GM23338 (cell line): ENCODE measurements around the gene STAM2. TPM values are rescaled to one million over a fixed set of nuclear protein-coding genes. Genes with fewer than 3 reads are reported as not detected.

Experiments used
- ATAC-seq: fragments of 200-7000 bp; cut with Tn5 transposase; 3 replicates; pipeline ENCODE4 v1.9.1; 2020
- DNase-seq: peaks from one replicate; pipeline ENCODE4 v3.0.0-alpha.2; 2015; ENCODE audit warnings: low spot score
- H2AFZ ChIP-seq: fragments of 200-600 bp; sonication (generic); 2 replicates; pipeline ENCODE4 v1.8.0; 2016; ENCODE audit warnings: antibody characterized with exemption, mild to moderate bottlenecking, moderate library complexity
- H3F3A ChIP-seq: fragments of 200-600 bp; sonication (generic); replicated peaks from 2 replicates; pipeline ENCODE4 v1.8.0; 2017; ENCODE audit warnings: antibody characterized with exemption, mixed run types, low read depth
- H3K27ac ChIP-seq: fragments of 200-600 bp; sonication (generic); 2 replicates; pipeline ENCODE4 v1.6.1; 2016; ENCODE audit warnings: low read depth
- H3K27me3 ChIP-seq: fragments of 200-600 bp; sonication (generic); 2 replicates; pipeline ENCODE4 v1.8.0; 2016; ENCODE audit warnings: mild to moderate bottlenecking, mixed run types, moderate library complexity; ENCODE audit not compliant: insufficient read depth
- H3K36me3 ChIP-seq: fragments of 200-600 bp; sonication (generic); 2 replicates; pipeline ENCODE4 v1.8.0; 2016; ENCODE audit warnings: mild to moderate bottlenecking; ENCODE audit not compliant: insufficient read depth
- H3K4me1 ChIP-seq: fragments of 200-600 bp; sonication (generic); 2 replicates; pipeline ENCODE4 v1.8.0; 2016; ENCODE audit warnings: mild to moderate bottlenecking, moderate library complexity; ENCODE audit not compliant: insufficient read depth
- H3K4me2 ChIP-seq: fragments of 200-600 bp; sonication (generic); 2 replicates; pipeline ENCODE4 v1.7.1; 2017; ENCODE audit warnings: mixed run types
- H3K4me3 ChIP-seq: fragments of 200-600 bp; sonication (generic); 2 replicates; pipeline ENCODE4 v1.6.1; 2016; ENCODE audit warnings: mixed run types
- H3K79me2 ChIP-seq: fragments of 200-600 bp; sonication (generic); replicated peaks from 2 replicates; pipeline ENCODE4 v1.8.0; 2017; ENCODE audit warnings: mild to moderate bottlenecking; ENCODE audit not compliant: insufficient read depth
- H3K9me2 ChIP-seq: fragments of 200-600 bp; sonication (generic); 2 replicates; pipeline ENCODE4 v1.8.0; 2017; ENCODE audit not compliant: insufficient read depth
- H4K20me1 ChIP-seq: fragments of 200-600 bp; sonication (generic); replicated peaks from 2 replicates; pipeline ENCODE4 v1.8.0; 2017; ENCODE audit warnings: mild to moderate bottlenecking; ENCODE audit not compliant: insufficient read depth
- H3K27ac Mint-ChIP-seq: 2 replicates; pipeline ENCODE4 v1.8.0; 2020; ENCODE audit warnings: inconsistent platforms, mild to moderate bottlenecking, moderate library complexity, mixed read lengths
- H3K27me3 Mint-ChIP-seq: 3 replicates; pipeline ENCODE4 v1.8.0; 2022; ENCODE audit warnings: low read depth, mild to moderate bottlenecking, moderate library complexity, mixed read lengths, inconsistent platforms; ENCODE audit not compliant: insufficient read depth, poor library complexity
- H3K36me3 Mint-ChIP-seq: 3 replicates; pipeline ENCODE4 v1.8.0; 2021; ENCODE audit warnings: low read depth, mild to moderate bottlenecking, inconsistent platforms, moderate library complexity, mixed read lengths
- H3K4me1 Mint-ChIP-seq: 3 replicates; pipeline ENCODE4 v1.8.0; 2020; ENCODE audit warnings: mild to moderate bottlenecking, inconsistent platforms, mixed read lengths
- H3K4me3 Mint-ChIP-seq: 3 replicates; pipeline ENCODE4 v1.8.0; 2021; ENCODE audit warnings: moderate library complexity, mild to moderate bottlenecking, inconsistent platforms, mixed read lengths
- H3K9me3 Mint-ChIP-seq: 3 replicates; pipeline ENCODE4 v1.8.0; 2020; ENCODE audit warnings: moderate library complexity, mild to moderate bottlenecking, inconsistent platforms, mixed read lengths
- CREB1 ChIP-seq: fragments of 250-450 bp; sonication (Bioruptor Pico); IDR thresholded peaks from 2 replicates; pipeline ENCODE4 v1.5.0; 2020; ENCODE audit warnings: low read depth, mild to moderate bottlenecking, moderate library complexity
- ETS1 ChIP-seq: IDR thresholded peaks from 2 replicates; pipeline ENCODE4 v1.6.1; 2016; ENCODE audit warnings: antibody characterized with exemption
- EZH2 ChIP-seq: fragments of 200-600 bp; sonication (generic); IDR thresholded peaks from one replicate; pipeline ENCODE4 v1.8.0; 2017; ENCODE audit warnings: antibody characterized with exemption, mild to moderate bottlenecking, low read depth; ENCODE audit not compliant: unreplicated experiment
- NANOG ChIP-seq: IDR thresholded peaks from 2 replicates; pipeline ENCODE4 v1.6.1; 2016; ENCODE audit warnings: antibody characterized with exemption, borderline replicate concordance
- POLR2AphosphoS5 ChIP-seq: IDR thresholded peaks from 2 replicates; pipeline ENCODE4 v1.6.1; 2016; ENCODE audit warnings: antibody characterized with exemption, low read depth
- ZNF114 ChIP-seq: fragments of 250-450 bp; sonication (Bioruptor Pico); IDR thresholded peaks from 2 replicates; pipeline ENCODE4 v1.5.0; 2020; ENCODE audit warnings: mild to moderate bottlenecking, moderate library complexity
- ZNF462 ChIP-seq: fragments of 250-450 bp; sonication (Bioruptor Pico); IDR thresholded peaks from 2 replicates; pipeline ENCODE4 v1.5.0; 2020; ENCODE audit warnings: mild to moderate bottlenecking, moderate library complexity
- polyA plus RNA-seq: library from polyadenylated mRNA; unstranded; fragments of >200 nt; fragmentation: Nextera tagmentation; extraction: Ambion mirVana; gene quantifications from 2 replicates; pipeline ENCODE4 v1.2.1, GENCODE V29; 2016
- total RNA-seq: library from RNA; depleted of rRNA; stranded (reverse); fragments of >200 nt; shearing (Covaris generic); gene quantifications from 2 replicates; pipeline ENCODE4 v1.2.3, GENCODE V29; 2014
- TF ChIP-seq, protein P1 (sequence below), 2 experiments: fragments of 200-600 bp in 1 of 2; sonication (generic) in 1 of 2; conservative IDR thresholded peaks; 2 replicates each; pipeline versions ENCODE4 v1.5.1 to v1.6.1; 2016 to 2017; ENCODE audit warnings: antibody characterized with exemption in 2 of 2, low read depth in 2 of 2, mild to moderate bottlenecking in 2 of 2, moderate library complexity in 1 of 2

STAM2 gene
- total and polyA plus RNA-seq, 2 experiments from 2014 or later, result 4.6 to 18.2 TPM

- Mint-ChIP-seq H3K4me1 (peaks cover 8% of the 10 kb centered on the region; the same call in 2 of the 3 replicates), H3K9me3 (no peaks in the 10 kb centered on the region), H3K27ac (no peak overlapping the region), H3K27me3 (no peaks in the 10 kb centered on the region), H3K36me3 (no peaks in the 10 kb centered on the region), H3K4me3 (no peak overlapping the region)
- Histone ChIP-seq H3K27ac (no peak overlapping the region), H3K79me2 (no peaks in the 10 kb centered on the region), H3K4me3 (no peak overlapping the region), H4K20me1 (no peaks in the 10 kb centered on the region), H3K9me2 (no peaks in the 10 kb centered on the region), H3K4me2 (no peak overlapping the region), H3F3A (0 out of 2 replicates have a peak, but pooled peaks cover 4% of the 10 kb centered on the region), H3K27me3 (peaks cover 6% of the 10 kb centered on the region; the same call in 1 of the 2 replicates), H2AFZ (no peak overlapping the region; the same call in 1 of the 2 replicates), H3K36me3 (no peaks in the 10 kb centered on the region), H3K4me1 (no peaks in the 10 kb centered on the region)
- ATAC-seq, result no peak
- DNase-seq, result no peak
- TF ChIP-seq, protein P1, sequence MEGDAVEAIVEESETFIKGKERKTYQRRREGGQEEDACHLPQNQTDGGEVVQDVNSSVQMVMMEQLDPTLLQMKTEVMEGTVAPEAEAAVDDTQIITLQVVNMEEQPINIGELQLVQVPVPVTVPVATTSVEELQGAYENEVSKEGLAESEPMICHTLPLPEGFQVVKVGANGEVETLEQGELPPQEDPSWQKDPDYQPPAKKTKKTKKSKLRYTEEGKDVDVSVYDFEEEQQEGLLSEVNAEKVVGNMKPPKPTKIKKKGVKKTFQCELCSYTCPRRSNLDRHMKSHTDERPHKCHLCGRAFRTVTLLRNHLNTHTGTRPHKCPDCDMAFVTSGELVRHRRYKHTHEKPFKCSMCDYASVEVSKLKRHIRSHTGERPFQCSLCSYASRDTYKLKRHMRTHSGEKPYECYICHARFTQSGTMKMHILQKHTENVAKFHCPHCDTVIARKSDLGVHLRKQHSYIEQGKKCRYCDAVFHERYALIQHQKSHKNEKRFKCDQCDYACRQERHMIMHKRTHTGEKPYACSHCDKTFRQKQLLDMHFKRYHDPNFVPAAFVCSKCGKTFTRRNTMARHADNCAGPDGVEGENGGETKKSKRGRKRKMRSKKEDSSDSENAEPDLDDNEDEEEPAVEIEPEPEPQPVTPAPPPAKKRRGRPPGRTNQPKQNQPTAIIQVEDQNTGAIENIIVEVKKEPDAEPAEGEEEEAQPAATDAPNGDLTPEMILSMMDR (conservative IDR thresholded peaks at IDR 0.05; ENCODE audit: low read depth in 2 of 2), result no peak
- TF ChIP-seq POLR2AphosphoS5, result no peak
- TF ChIP-seq ZNF114 (CRISPR knock-in tag), result no peak
- TF ChIP-seq ETS1, result no peak
- TF ChIP-seq NANOG, result no peak
- no peak for TF ChIP-seq EZH2
Measured at GRCh38 chr2:152106464-152106863, 69.1 kb downstream of the STAM2 start.

DNA sequence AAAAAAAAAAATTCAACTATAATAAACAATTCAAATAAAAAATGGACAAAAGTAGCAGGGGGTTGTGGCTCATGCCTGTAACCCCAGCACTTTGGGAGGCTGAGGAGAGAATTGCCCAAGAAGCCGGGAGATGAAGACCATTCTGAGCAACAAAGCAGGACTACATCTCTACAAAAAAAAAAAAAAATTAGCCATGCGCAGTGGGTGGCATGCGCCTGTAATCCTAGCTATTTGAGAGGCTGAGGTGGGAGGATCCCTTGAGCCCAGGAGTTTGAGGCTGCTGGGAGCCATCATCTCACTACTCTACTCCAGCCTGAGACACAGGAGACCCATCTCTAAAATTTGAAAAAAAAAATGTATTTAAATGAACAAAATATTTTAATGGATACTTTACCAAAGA is 72.3 kb downstream of the STAM2 start:
- peaks cover 17% of the 10 kb centered on the region for H3K27me3 Mint-ChIP-seq
- no peaks in the 10 kb centered on the region for H3K36me3 ChIP-seq
- no peak overlapping the region for H3K4me2 ChIP-seq
- no peaks in the 10 kb centered on the region for H3K79me2 ChIP-seq
- no peaks in the 10 kb centered on the region for H4K20me1 ChIP-seq
- no peak for DNase-seq
- no peaks in the 10 kb centered on the region for H3F3A ChIP-seq
- no peak overlapping the region for H2AFZ ChIP-seq
- peaks cover 4% of the 10 kb centered on the region; the same call in 1 of the 2 replicates for H3K4me1 ChIP-seq
- no peak overlapping the region for H3K4me3 ChIP-seq
- H3K4me3 Mint-ChIP-seq, result no peak overlapping the region
- H3K27ac ChIP-seq, result no peak overlapping the region
- peaks cover 38% of the 10 kb centered on the region for H3K27me3 ChIP-seq
- no peak overlapping the region for H3K27ac Mint-ChIP-seq
- H3K36me3 Mint-ChIP-seq, result no peaks in the 10 kb centered on the region
- H3K9me2 ChIP-seq, result no peaks in the 10 kb centered on the region
- ATAC-seq, result no peak
- no peaks in the 10 kb centered on the region for H3K9me3 Mint-ChIP-seq
- H3K4me1 Mint-ChIP-seq, result peaks cover 4% of the 10 kb centered on the region
- TF ChIP-seq CREB1 (CRISPR knock-in tag) (no peak), ZNF462 (CRISPR knock-in tag) (no peak), ETS1 (no peak), EZH2 (no peak), POLR2AphosphoS5 (no peak)
- TF ChIP-seq, protein P1 (conservative IDR thresholded peaks at IDR 0.05; ENCODE audit: low read depth in 2 of 2), result no peak
